HG03060 (cell line): ENCODE results near the gene STPG4.
A peak's percentile ranks its signal among the peaks of the same experiment; 100 is the strongest.
"Not testable (repeated sequence)": the region's sequence is repeated elsewhere in the genome, so short reads cannot be mapped to it uniquely, and the experiment has no call there.

Experiments
- ATAC-seq: cut with Tn5 transposase; IDR thresholded peaks from one replicate; pipeline ENCODE4 v1.9.1; 2021; ENCODE audit warnings: low read depth, moderate number of reproducible peaks; ENCODE audit not compliant: unreplicated experiment

The STPG4 gene

GRCh38 chr2:47155091-47155876, at the start of gene STPG4:
Gene STPG4, minus strand, starts transcription at chr2:47155308. Its CDS starts 57 bp downstream, at chr2:47155251.
- ATAC-seq = no peak

GRCh38 chr2:47204691-47205090, 49.6 kb upstream of the STPG4 start:
- ATAC-seq = no peak

- ATAC-seq = no peak
Observed at GRCh38 chr2:47203995-47204394, 48.9 kb upstream of the STPG4 start.

- no peak for ATAC-seq
Observed at GRCh38 chr2:47201224-47201623, 46.1 kb upstream of the STPG4 start.

- ATAC-seq = no peak
Observed at GRCh38 chr2:47198985-47199451, 43.9 kb upstream of the STPG4 start.

- no peak for ATAC-seq
Observed at GRCh38 chr2:47196499-47196898, 41.4 kb upstream of the STPG4 start.

GRCh38 chr2:47196046-47196445, 40.9 kb upstream of the STPG4 start:
- ATAC-seq = no peak

GRCh38 chr2:47195148-47195547, 40.0 kb upstream of the STPG4 start:
- ATAC-seq = no peak

GRCh38 chr2:47194410-47194809, 39.3 kb upstream of the STPG4 start:
- no peak for ATAC-seq

- ATAC-seq = no peak
Observed at GRCh38 chr2:47193607-47194006, 38.5 kb upstream of the STPG4 start.

GRCh38 chr2:47190188-47190881, 35.2 kb upstream of the STPG4 start:
- no peak for ATAC-seq

- no peak for ATAC-seq
Observed at GRCh38 chr2:47189635-47190034, 34.5 kb upstream of the STPG4 start.

GRCh38 chr2:47187069-47187468, 32.0 kb upstream of the STPG4 start:
- no peak for ATAC-seq

GRCh38 chr2:47186351-47186750, 31.2 kb upstream of the STPG4 start:
- ATAC-seq = no peak

- not testable (repeated sequence) for ATAC-seq
Observed at GRCh38 chr2:47185098-47185497, 30.0 kb upstream of the STPG4 start.

GRCh38 chr2:47181176-47181575, 26.1 kb upstream of the STPG4 start:
- ATAC-seq = no peak

GRCh38 chr2:47180531-47180930, 25.4 kb upstream of the STPG4 start:
- ATAC-seq = no peak

- ATAC-seq = no peak
Observed at GRCh38 chr2:47179388-47179787, 24.3 kb upstream of the STPG4 start.

- ATAC-seq = no peak
Observed at GRCh38 chr2:47178341-47178740, 23.2 kb upstream of the STPG4 start.

GRCh38 chr2:47177043-47177565, 22.0 kb upstream of the STPG4 start:
- ATAC-seq = peak; percentile 2

- no peak for ATAC-seq
Observed at GRCh38 chr2:47174733-47175361, 19.7 kb upstream of the STPG4 start.
